ENCODE results near the gene SORCS3.

SORCS3 gene

GRCh38 chr10:104665174-104665573 is 24.1 kb downstream of the SORCS3 start:
- DNase-seq (ENCODE audit: low spot score): no peak
- in situ Hi-C loops (cut with MboI; ENCODE audit: low pct_unique_long_range_greater_than_20kb, low sequenced_read_pairs, unreplicated experiment): no loop called here
- no peak for TF ChIP-seq CTCF (IDR thresholded peaks at IDR 0.05; ENCODE audit: extremely low read depth, insufficient read depth, missing control alignments)

- TF ChIP-seq CTCF (IDR thresholded peaks at IDR 0.05; ENCODE audit: extremely low read depth, insufficient read depth, missing control alignments): no peak
- in situ Hi-C loops (cut with MboI; ENCODE audit: low pct_unique_long_range_greater_than_20kb, low sequenced_read_pairs, unreplicated experiment): no loop called here
- DNase-seq (ENCODE audit: low spot score): no peak
Measured at GRCh38 chr10:104666106-104666505, 25.0 kb downstream of the SORCS3 start.

- no peak for TF ChIP-seq CTCF (IDR thresholded peaks at IDR 0.05; ENCODE audit: extremely low read depth, insufficient read depth, missing control alignments)
- DNase-seq (ENCODE audit: low spot score): no peak
- in situ Hi-C loops (cut with MboI; ENCODE audit: low pct_unique_long_range_greater_than_20kb, low sequenced_read_pairs, unreplicated experiment): no loop called here
Measured at GRCh38 chr10:104676874-104677273, 35.8 kb downstream of the SORCS3 start.

DNA sequence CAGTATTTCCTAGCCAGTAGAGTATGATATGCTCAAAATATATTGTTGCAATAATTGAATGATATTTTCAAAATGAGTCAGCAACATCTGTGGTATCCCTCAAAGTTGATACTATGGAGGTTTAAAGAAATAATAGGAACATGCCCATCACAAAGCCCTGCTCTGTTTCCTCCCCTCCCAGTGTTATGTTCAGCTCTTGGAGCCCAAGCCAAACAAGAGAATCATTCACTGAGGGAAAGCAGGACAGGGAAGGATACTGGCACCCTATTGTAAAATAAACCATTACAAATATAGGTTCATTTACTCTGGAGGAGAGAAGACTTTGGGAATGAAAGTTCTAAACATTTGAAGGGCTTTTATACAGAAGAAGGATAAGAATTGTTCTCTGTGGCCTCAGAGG is 37.6 kb downstream of the SORCS3 start:
- no peak for TF ChIP-seq CTCF (IDR thresholded peaks at IDR 0.05; ENCODE audit: extremely low read depth, insufficient read depth, missing control alignments)
- in situ Hi-C loops (cut with MboI; ENCODE audit: low pct_unique_long_range_greater_than_20kb, low sequenced_read_pairs, unreplicated experiment): no loop called here

GRCh38 chr10:104680467-104681401 is 39.6 kb downstream of the SORCS3 start:
- in situ Hi-C loops (cut with MboI; ENCODE audit: low pct_unique_long_range_greater_than_20kb, low sequenced_read_pairs, unreplicated experiment): no loop called here
- no peak for TF ChIP-seq CTCF (IDR thresholded peaks at IDR 0.05; ENCODE audit: extremely low read depth, insufficient read depth, missing control alignments)
- DNase-seq (ENCODE audit: low spot score): no peak

More for the DNA sequence above, 37.6 kb downstream of the SORCS3 start:
- DNase-seq (ENCODE audit: low spot score): no peak

- TF ChIP-seq CTCF (IDR thresholded peaks at IDR 0.05; ENCODE audit: extremely low read depth, insufficient read depth, missing control alignments): no peak
- in situ Hi-C loops (cut with MboI; ENCODE audit: low pct_unique_long_range_greater_than_20kb, low sequenced_read_pairs, unreplicated experiment): no loop called here
- no peak for DNase-seq (ENCODE audit: low spot score)
Measured at GRCh38 chr10:104681485-104681884, 40.4 kb downstream of the SORCS3 start.
